Gastroesophageal sphincter (tissue), 3 donors: ENCODE measurements around the gene AFM.

ENCODE experiments used
- EP300 ChIP-seq: sonication (generic); formaldehyde crosslinking; IDR thresholded peaks from one replicate; pipeline ENCODE4 v1.6.1; 2017; ENCODE audit warnings: antibody characterized with exemption, mild to moderate bottlenecking
- TF ChIP-seq, protein P1 (sequence below), 4 experiments: fragments of 200-600 bp in 2 of 4; fragments of 450-650 bp in 2 of 4; sonication (generic) in 1 of 4; IDR thresholded peaks; one replicate each; pipeline ENCODE4 v1.5.1; 2017 to 2019; ENCODE audit warnings: antibody characterized with exemption in 4 of 4, mild to moderate bottlenecking in 2 of 4, moderate library complexity in 2 of 4

DNA sequence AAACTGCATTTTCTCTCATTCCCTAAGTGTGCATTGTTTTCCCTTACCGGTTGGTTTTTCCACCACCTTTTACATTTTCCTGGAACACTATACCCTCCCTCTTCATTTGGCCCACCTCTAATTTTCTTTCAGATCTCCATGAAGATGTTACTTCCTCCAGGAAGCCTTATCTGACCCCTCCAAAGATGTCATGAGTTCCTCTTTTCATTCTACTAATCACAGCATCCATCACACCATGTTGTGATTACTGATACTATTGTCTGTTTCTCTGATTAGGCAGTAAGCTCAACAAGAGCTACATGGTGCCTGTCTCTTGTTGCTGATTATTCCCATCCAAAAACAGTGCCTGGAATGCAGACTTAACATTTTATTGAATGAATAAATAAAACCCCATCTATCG is 48.4 kb upstream of the AFM start:
- TF ChIP-seq, protein P1, sequence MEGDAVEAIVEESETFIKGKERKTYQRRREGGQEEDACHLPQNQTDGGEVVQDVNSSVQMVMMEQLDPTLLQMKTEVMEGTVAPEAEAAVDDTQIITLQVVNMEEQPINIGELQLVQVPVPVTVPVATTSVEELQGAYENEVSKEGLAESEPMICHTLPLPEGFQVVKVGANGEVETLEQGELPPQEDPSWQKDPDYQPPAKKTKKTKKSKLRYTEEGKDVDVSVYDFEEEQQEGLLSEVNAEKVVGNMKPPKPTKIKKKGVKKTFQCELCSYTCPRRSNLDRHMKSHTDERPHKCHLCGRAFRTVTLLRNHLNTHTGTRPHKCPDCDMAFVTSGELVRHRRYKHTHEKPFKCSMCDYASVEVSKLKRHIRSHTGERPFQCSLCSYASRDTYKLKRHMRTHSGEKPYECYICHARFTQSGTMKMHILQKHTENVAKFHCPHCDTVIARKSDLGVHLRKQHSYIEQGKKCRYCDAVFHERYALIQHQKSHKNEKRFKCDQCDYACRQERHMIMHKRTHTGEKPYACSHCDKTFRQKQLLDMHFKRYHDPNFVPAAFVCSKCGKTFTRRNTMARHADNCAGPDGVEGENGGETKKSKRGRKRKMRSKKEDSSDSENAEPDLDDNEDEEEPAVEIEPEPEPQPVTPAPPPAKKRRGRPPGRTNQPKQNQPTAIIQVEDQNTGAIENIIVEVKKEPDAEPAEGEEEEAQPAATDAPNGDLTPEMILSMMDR (IDR thresholded peaks at IDR 0.05), result no peak
- no peak for TF ChIP-seq EP300
